ENCODE measurements around the gene MEP1A.

DNA sequence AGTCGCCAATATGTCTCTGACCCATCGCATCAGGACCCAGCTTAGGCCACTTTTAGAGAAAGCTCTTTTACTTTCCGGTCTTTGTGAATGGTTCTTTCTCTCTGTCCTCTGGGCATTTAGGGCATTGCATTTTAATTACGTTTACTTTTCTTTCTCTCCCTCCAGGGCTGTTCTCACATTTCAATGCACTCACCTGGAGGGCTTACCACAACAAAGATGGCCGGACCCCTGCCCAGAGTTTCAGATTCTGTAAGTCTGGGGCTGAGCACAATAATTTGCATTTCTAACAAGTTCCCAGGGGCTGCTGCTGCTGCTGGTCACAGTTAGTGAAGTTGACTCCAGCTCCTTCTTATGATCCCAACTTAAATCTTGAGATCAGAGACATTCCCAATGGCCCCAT is 43.5 kb upstream of the MEP1A start:
- TF ChIP-seq GATA3 (IDR thresholded peaks at IDR 0.05; ENCODE audit: low read depth, low read length), result no peak
- TF ChIP-seq GATA2 (IDR thresholded peaks at IDR 0.05; ENCODE audit: low read depth, low read length), result no peak

All from SH-SY5Y (cell line).